ENCODE measurements around the gene OXCT2. TPM values are rescaled to one million over a fixed set of nuclear protein-coding genes. Genes with fewer than 3 reads are reported as not detected.

OXCT2 gene
- total RNA-seq, 1 experiment from 2014 or later, result 6.4 TPM

- H3K36me3 ChIP-seq (ENCODE audit: control insufficient read depth, insufficient read depth, low read length), result no peaks in the 10 kb centered on the region
- no TSS peak for BruUV-seq (replicated peaks)
- H3K4me1 ChIP-seq, result no peaks in the 10 kb centered on the region
- POLR2A ChIA-PET, result no interaction called here
- intact Hi-C loops (cut with micrococcal nuclease; ENCODE audit: unreplicated experiment), result loop anchor here (5.0 kb wide), 1 partner anchor 75 kb away; no protein-coding TSS in a partner anchor
- H3K4me3 Mint-ChIP-seq (ENCODE audit: unreplicated experiment), result no peak overlapping the region
- H3K27ac Mint-ChIP-seq (ENCODE audit: unreplicated experiment), result no peak overlapping the region
- no peaks in the 10 kb centered on the region for H3K27me3 ChIP-seq (replicated peaks; ENCODE audit: control insufficient read depth, insufficient read depth, low read length)
- H3K4me3 ChIP-seq (ENCODE audit: low read depth, low read length), result no peak overlapping the region
- DNase-seq, result no peak
- no peak for TF ChIP-seq CTCF (IDR thresholded peaks at IDR 0.05; ENCODE audit: insufficient read depth in 1 of 2, low read depth in 1 of 2, low read length in 1 of 2, severe bottlenecking in 1 of 2, unreplicated experiment in 1 of 2)
- no peaks in the 10 kb centered on the region for H3K4me1 Mint-ChIP-seq (ENCODE audit: low read depth, unreplicated experiment)
- CTCF ChIA-PET, result no interaction called here
- no peaks in the 10 kb centered on the region for H3K36me3 Mint-ChIP-seq (ENCODE audit: insufficient read depth, unreplicated experiment)
- H3K9me3 ChIP-seq, result no peaks in the 10 kb centered on the region
- H3K27me3 Mint-ChIP-seq (ENCODE audit: insufficient read depth, unreplicated experiment), result peaks cover 17% of the 10 kb centered on the region
- no peaks in the 10 kb centered on the region for H3K9me3 Mint-ChIP-seq (ENCODE audit: unreplicated experiment)
Measured at GRCh38 chr1:39722495-39722894, 48.7 kb downstream of the OXCT2 start.

GRCh38 chr1:39721664-39722063 is 49.5 kb downstream of the OXCT2 start:
- no peak for TF ChIP-seq CTCF (IDR thresholded peaks at IDR 0.05; ENCODE audit: insufficient read depth in 1 of 2, low read depth in 1 of 2, low read length in 1 of 2, severe bottlenecking in 1 of 2, unreplicated experiment in 1 of 2)
- Mint-ChIP-seq H3K4me1 (ENCODE audit: low read depth, unreplicated experiment) (no peaks in the 10 kb centered on the region), H3K9me3 (ENCODE audit: unreplicated experiment) (no peaks in the 10 kb centered on the region), H3K4me3 (ENCODE audit: unreplicated experiment) (no peak overlapping the region), H3K27ac (ENCODE audit: unreplicated experiment) (no peak overlapping the region), H3K27me3 (ENCODE audit: insufficient read depth, unreplicated experiment) (peaks cover 14% of the 10 kb centered on the region), H3K36me3 (ENCODE audit: insufficient read depth, unreplicated experiment) (no peaks in the 10 kb centered on the region)
- H3K4me1 ChIP-seq, result no peaks in the 10 kb centered on the region
- DNase-seq, result no peak
- BruUV-seq (replicated peaks), result no TSS peak
- intact Hi-C loops (cut with micrococcal nuclease; ENCODE audit: unreplicated experiment), result loop anchor here (5.0 kb wide), 1 partner anchor 76 kb away; no protein-coding TSS in a partner anchor
- H3K36me3 ChIP-seq (ENCODE audit: control insufficient read depth, insufficient read depth, low read length), result no peaks in the 10 kb centered on the region
- ChIA-PET CTCF (no interaction called here), POLR2A (no interaction called here)
- no peaks in the 10 kb centered on the region for H3K27me3 ChIP-seq (replicated peaks; ENCODE audit: control insufficient read depth, insufficient read depth, low read length)
- H3K4me3 ChIP-seq (ENCODE audit: low read depth, low read length), result no peak overlapping the region
- H3K9me3 ChIP-seq, result no peaks in the 10 kb centered on the region

GRCh38 chr1:39720094-39720999 is 50.8 kb downstream of the OXCT2 start:
- no peaks in the 10 kb centered on the region for H3K4me1 ChIP-seq
- POLR2A ChIA-PET, result interaction anchor here (0.5 kb wide), 1 partner anchor 18 kb away, joined by 3 read pairs; no protein-coding TSS in a partner anchor
- no peaks in the 10 kb centered on the region for H3K4me1 Mint-ChIP-seq (ENCODE audit: low read depth, unreplicated experiment)
- no peaks in the 10 kb centered on the region for H3K9me3 Mint-ChIP-seq (ENCODE audit: unreplicated experiment)
- intact Hi-C loops (cut with micrococcal nuclease; ENCODE audit: unreplicated experiment), result loop anchor here (1.0 to 5.0 kb wide), 3 partner anchors 18 to 114 kb away; no protein-coding TSS in a partner anchor
- DNase-seq, result peak in 1 of 2 experiments; percentile 54
- no peak overlapping the region for H3K27ac Mint-ChIP-seq (ENCODE audit: unreplicated experiment)
- no peaks in the 10 kb centered on the region for H3K27me3 ChIP-seq (replicated peaks; ENCODE audit: control insufficient read depth, insufficient read depth, low read length)
- H3K36me3 Mint-ChIP-seq (ENCODE audit: insufficient read depth, unreplicated experiment), result no peaks in the 10 kb centered on the region
- H3K27me3 Mint-ChIP-seq (ENCODE audit: insufficient read depth, unreplicated experiment), result peaks cover 8% of the 10 kb centered on the region
- no peak overlapping the region for H3K4me3 Mint-ChIP-seq (ENCODE audit: unreplicated experiment)
- BruUV-seq (replicated peaks), result no TSS peak
- TF ChIP-seq CTCF (IDR thresholded peaks at IDR 0.05; ENCODE audit: insufficient read depth in 1 of 2, low read depth in 1 of 2, low read length in 1 of 2, severe bottlenecking in 1 of 2, unreplicated experiment in 1 of 2), result peak; percentile 17 to 35
- no peaks in the 10 kb centered on the region for H3K36me3 ChIP-seq (ENCODE audit: control insufficient read depth, insufficient read depth, low read length)
- H3K4me3 ChIP-seq (ENCODE audit: low read depth, low read length), result no peak overlapping the region
- CTCF ChIA-PET, result interaction anchor here (0.7 to 1.5 kb wide), 5 partner anchors 18 to 114 kb away, joined by 3 to 7 read pairs (median 3); partner anchors contain the start of gene PPIE
- no peaks in the 10 kb centered on the region for H3K9me3 ChIP-seq

Other genes with a start within 250 kb of the OXCT2 start
- 242 and 245 TPM in 2 replicates for gene PABPC4, start 194.6 kb downstream of the OXCT2 start, total RNA-seq (2022)
- 3.0 and 3.4 TPM in 2 replicates for gene HEYL, start 131.7 kb downstream of the OXCT2 start, total RNA-seq (2022)
- gene NT5C1A, start 99.2 kb downstream of the OXCT2 start, total RNA-seq (2022), result not detected in 2 replicates
- 0.07 and 0.14 TPM in 2 replicates for gene HPCAL4, start 79.9 kb downstream of the OXCT2 start, total RNA-seq (2022)
- gene PPIE, start 32.5 kb downstream of the OXCT2 start, total RNA-seq (2022), result 39.2 and 41.7 TPM in 2 replicates
- gene BMP8B, start 17.5 kb upstream of the OXCT2 start, total RNA-seq (2022), result 5.8 and 5.9 TPM in 2 replicates
- 18.9 and 23.5 TPM in 2 replicates for gene TRIT1, start 112.2 kb upstream of the OXCT2 start, total RNA-seq (2022)
- 7.2 and 7.8 TPM in 2 replicates for gene MYCL, start 130.6 kb upstream of the OXCT2 start, total RNA-seq (2022)
- 2.2 TPM in 2 replicates for gene MFSD2A, start 183.8 kb upstream of the OXCT2 start, total RNA-seq (2022)